ENCODE measurements around the gene PRR16. TPM values are rescaled to one million over a fixed set of nuclear protein-coding genes. Genes with fewer than 3 reads are reported as not detected.

PRR16 gene
- total RNA-seq, 1 experiment from 2014 or later = 0.42 TPM

DNA sequence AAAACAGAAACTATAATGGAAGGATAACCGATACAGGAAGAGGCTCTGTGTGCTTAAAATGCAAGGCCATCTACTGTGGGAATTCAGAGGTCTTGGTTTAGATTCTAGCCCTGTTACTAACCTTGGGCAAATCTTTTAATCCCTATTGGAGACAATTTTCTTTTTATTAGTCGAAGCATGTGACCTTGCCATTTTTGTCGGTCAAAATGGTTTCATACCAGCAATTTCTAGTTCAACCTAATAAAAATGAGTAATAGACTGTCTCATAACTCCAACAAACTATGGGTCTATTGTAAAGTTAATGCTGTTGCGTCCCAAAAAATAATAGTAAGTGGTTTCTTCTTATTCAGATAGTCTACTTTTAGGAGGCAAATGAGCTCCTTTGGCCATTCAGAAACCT lies 38.4 kb downstream of the PRR16 start (continued):
- TF ChIP-seq, protein P1, sequence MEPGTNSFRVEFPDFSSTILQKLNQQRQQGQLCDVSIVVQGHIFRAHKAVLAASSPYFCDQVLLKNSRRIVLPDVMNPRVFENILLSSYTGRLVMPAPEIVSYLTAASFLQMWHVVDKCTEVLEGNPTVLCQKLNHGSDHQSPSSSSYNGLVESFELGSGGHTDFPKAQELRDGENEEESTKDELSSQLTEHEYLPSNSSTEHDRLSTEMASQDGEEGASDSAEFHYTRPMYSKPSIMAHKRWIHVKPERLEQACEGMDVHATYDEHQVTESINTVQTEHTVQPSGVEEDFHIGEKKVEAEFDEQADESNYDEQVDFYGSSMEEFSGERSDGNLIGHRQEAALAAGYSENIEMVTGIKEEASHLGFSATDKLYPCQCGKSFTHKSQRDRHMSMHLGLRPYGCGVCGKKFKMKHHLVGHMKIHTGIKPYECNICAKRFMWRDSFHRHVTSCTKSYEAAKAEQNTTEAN (CRISPR knock-in tag; IDR thresholded peaks at IDR 0.05) = no peak
- TF ChIP-seq, protein P2, sequence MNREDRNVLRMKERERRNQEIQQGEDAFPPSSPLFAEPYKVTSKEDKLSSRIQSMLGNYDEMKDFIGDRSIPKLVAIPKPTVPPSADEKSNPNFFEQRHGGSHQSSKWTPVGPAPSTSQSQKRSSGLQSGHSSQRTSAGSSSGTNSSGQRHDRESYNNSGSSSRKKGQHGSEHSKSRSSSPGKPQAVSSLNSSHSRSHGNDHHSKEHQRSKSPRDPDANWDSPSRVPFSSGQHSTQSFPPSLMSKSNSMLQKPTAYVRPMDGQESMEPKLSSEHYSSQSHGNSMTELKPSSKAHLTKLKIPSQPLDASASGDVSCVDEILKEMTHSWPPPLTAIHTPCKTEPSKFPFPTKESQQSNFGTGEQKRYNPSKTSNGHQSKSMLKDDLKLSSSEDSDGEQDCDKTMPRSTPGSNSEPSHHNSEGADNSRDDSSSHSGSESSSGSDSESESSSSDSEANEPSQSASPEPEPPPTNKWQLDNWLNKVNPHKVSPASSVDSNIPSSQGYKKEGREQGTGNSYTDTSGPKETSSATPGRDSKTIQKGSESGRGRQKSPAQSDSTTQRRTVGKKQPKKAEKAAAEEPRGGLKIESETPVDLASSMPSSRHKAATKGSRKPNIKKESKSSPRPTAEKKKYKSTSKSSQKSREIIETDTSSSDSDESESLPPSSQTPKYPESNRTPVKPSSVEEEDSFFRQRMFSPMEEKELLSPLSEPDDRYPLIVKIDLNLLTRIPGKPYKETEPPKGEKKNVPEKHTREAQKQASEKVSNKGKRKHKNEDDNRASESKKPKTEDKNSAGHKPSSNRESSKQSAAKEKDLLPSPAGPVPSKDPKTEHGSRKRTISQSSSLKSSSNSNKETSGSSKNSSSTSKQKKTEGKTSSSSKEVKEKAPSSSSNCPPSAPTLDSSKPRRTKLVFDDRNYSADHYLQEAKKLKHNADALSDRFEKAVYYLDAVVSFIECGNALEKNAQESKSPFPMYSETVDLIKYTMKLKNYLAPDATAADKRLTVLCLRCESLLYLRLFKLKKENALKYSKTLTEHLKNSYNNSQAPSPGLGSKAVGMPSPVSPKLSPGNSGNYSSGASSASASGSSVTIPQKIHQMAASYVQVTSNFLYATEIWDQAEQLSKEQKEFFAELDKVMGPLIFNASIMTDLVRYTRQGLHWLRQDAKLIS (CRISPR knock-in tag; IDR thresholded peaks at IDR 0.05; ENCODE audit: borderline replicate concordance) = no peak
- TF ChIP-seq ZNF317 (CRISPR knock-in tag; IDR thresholded peaks at IDR 0.05; ENCODE audit: borderline replicate concordance, low read depth) (no peak), SOX15 (CRISPR knock-in tag; IDR thresholded peaks at IDR 0.05) (no peak), MXD4 (CRISPR knock-in tag; IDR thresholded peaks at IDR 0.05; ENCODE audit: borderline replicate concordance) (no peak), TCF7 (CRISPR knock-in tag; IDR thresholded peaks at IDR 0.05; ENCODE audit: low read depth) (no peak), NR3C1 (CRISPR knock-in tag; conservative IDR thresholded peaks at IDR 0.05; ENCODE audit: low read depth) (no peak)
- TF ChIP-seq, protein P3, sequence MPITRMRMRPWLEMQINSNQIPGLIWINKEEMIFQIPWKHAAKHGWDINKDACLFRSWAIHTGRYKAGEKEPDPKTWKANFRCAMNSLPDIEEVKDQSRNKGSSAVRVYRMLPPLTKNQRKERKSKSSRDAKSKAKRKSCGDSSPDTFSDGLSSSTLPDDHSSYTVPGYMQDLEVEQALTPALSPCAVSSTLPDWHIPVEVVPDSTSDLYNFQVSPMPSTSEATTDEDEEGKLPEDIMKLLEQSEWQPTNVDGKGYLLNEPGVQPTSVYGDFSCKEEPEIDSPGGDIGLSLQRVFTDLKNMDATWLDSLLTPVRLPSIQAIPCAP (CRISPR knock-in tag; IDR thresholded peaks at IDR 0.05) = no peak
- TF ChIP-seq, protein P4, sequence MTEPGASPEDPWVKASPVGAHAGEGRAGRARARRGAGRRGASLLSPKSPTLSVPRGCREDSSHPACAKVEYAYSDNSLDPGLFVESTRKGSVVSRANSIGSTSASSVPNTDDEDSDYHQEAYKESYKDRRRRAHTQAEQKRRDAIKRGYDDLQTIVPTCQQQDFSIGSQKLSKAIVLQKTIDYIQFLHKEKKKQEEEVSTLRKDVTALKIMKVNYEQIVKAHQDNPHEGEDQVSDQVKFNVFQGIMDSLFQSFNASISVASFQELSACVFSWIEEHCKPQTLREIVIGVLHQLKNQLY (CRISPR knock-in tag; IDR thresholded peaks at IDR 0.05) = no peak
- TF ChIP-seq, protein P5, sequence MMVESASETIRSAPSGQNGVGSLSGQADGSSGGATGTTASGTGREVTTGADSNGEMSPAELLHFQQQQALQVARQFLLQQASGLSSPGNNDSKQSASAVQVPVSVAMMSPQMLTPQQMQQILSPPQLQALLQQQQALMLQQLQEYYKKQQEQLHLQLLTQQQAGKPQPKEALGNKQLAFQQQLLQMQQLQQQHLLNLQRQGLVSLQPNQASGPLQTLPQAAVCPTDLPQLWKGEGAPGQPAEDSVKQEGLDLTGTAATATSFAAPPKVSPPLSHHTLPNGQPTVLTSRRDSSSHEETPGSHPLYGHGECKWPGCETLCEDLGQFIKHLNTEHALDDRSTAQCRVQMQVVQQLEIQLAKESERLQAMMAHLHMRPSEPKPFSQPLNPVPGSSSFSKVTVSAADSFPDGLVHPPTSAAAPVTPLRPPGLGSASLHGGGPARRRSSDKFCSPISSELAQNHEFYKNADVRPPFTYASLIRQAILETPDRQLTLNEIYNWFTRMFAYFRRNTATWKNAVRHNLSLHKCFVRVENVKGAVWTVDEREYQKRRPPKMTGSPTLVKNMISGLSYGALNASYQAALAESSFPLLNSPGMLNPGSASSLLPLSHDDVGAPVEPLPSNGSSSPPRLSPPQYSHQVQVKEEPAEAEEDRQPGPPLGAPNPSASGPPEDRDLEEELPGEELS (CRISPR knock-in tag; IDR thresholded peaks at IDR 0.05) = no peak

DNA sequence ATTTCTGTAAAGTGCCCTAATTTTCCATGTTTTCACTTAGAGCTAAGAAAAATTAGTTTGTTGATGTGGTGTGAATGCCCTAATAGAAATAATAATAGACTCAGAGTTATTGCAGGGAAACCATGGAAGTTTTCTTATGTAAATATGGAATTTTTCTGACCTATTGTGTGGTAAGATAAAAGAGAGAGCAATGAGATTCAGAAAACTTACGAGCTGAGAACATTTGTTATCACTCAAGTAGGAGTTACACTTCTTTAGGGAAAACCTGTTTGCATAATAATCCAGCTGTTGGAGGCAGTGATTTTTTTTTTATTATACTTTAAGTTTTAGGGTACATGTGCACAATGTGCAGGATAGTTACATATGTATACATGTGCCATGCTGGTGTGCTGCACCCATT lies 39.2 kb downstream of the PRR16 start:
- Mint-ChIP-seq H3K4me3 (no peak overlapping the region), H3K9me3 (peaks cover 4% of the 10 kb centered on the region), H3K27me3 (ENCODE audit: low read depth) (no peaks in the 10 kb centered on the region), H3K4me1 (peaks cover 14% of the 10 kb centered on the region), H3K36me3 (peaks cover 2% of the 10 kb centered on the region; the same call in 1 of the 2 replicates), H3K27ac (no peak overlapping the region)
- POLR2A ChIA-PET = no interaction called here
- no peak for ATAC-seq
- DNase-seq (ENCODE audit: low spot score) = no peak
- CTCF ChIA-PET = no interaction called here
- no peak for TF ChIP-seq RELA (CRISPR knock-in tag; IDR thresholded peaks at IDR 0.05; ENCODE audit: borderline replicate concordance)
- TF ChIP-seq, protein P6, sequence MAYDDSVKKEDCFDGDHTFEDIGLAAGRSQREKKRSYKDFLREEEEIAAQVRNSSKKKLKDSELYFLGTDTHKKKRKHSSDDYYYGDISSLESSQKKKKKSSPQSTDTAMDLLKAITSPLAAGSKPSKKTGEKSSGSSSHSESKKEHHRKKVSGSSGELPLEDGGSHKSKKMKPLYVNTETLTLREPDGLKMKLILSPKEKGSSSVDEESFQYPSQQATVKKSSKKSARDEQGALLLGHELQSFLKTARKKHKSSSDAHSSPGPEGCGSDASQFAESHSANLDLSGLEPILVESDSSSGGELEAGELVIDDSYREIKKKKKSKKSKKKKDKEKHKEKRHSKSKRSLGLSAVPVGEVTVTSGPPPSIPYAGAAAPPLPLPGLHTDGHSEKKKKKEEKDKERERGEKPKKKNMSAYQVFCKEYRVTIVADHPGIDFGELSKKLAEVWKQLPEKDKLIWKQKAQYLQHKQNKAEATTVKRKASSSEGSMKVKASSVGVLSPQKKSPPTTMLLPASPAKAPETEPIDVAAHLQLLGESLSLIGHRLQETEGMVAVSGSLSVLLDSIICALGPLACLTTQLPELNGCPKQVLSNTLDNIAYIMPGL (CRISPR knock-in tag; IDR thresholded peaks at IDR 0.05) = no peak
- TF ChIP-seq ELF4 (CRISPR knock-in tag; IDR thresholded peaks at IDR 0.05; ENCODE audit: low read depth) = no peak
- TF ChIP-seq ATF1 (CRISPR knock-in tag; IDR thresholded peaks at IDR 0.05) = no peak
- no peak for TF ChIP-seq ETV6 (CRISPR knock-in tag; IDR thresholded peaks at IDR 0.05)
- no peak for TF ChIP-seq TP53 (CRISPR knock-in tag; IDR thresholded peaks at IDR 0.05)
- TF ChIP-seq ZNF671 (CRISPR knock-in tag; IDR thresholded peaks at IDR 0.05) = no peak
- no peak for TF ChIP-seq NR2C2 (CRISPR knock-in tag; IDR thresholded peaks at IDR 0.05)
- TF ChIP-seq, protein P7, sequence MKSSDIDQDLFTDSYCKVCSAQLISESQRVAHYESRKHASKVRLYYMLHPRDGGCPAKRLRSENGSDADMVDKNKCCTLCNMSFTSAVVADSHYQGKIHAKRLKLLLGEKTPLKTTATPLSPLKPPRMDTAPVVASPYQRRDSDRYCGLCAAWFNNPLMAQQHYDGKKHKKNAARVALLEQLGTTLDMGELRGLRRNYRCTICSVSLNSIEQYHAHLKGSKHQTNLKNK (CRISPR knock-in tag; IDR thresholded peaks at IDR 0.05) = no peak
- no peak for TF ChIP-seq JAZF1 (CRISPR knock-in tag; IDR thresholded peaks at IDR 0.05)
- TF ChIP-seq MYBL2 (CRISPR knock-in tag; IDR thresholded peaks at IDR 0.05) = no peak

Measured in WTC11 (cell line).